Keratinocyte (primary cell): ENCODE measurements around the gene MARK1. TPM values are rescaled to one million over a fixed set of nuclear protein-coding genes. Genes with fewer than 3 reads are reported as not detected.

Source experiments
- DNase-seq: peaks from one replicate; pipeline ENCODE4 v3.0.0-alpha.2; 2011; ENCODE audit warnings: low read depth, missing footprints, low spot score
- FAIRE-seq: peaks from 2 replicates; lab custom pipeline; 2011; peaks lifted over from hg19 to GRCh38; lab: Jason Lieb, UNC
- H2AFZ ChIP-seq: 2 replicates; pipeline ENCODE4 v1.6.0; 2012; ENCODE audit warnings: low read length, control low read depth, inconsistent platforms; ENCODE audit not compliant: control insufficient read depth
- H3K27ac ChIP-seq: 2 replicates; pipeline ENCODE4 v1.5.1; 2011; ENCODE audit warnings: low read length; ENCODE audit not compliant: control insufficient read depth, insufficient read depth
- H3K27me3 ChIP-seq: 3 replicates; pipeline ENCODE4 v1.6.0; 2011; ENCODE audit warnings: low read length; ENCODE audit not compliant: control insufficient read depth, insufficient read depth; ENCODE audit errors: extremely low read depth
- H3K36me3 ChIP-seq, 2 experiments: 2 replicates in 1 of 2; 3 replicates in 1 of 2; pipeline ENCODE4 v1.5.1; 2011; ENCODE audit warnings: low read length in 2 of 2, mild to moderate bottlenecking in 1 of 2; ENCODE audit not compliant: control insufficient read depth in 2 of 2, insufficient read depth in 2 of 2; ENCODE audit errors: extremely low read depth in 1 of 2
- H3K4me1 ChIP-seq: 3 replicates; pipeline ENCODE4 v1.5.1; 2011; ENCODE audit warnings: low read length; ENCODE audit not compliant: control insufficient read depth, insufficient read depth; ENCODE audit errors: extremely low read depth
- H3K4me2 ChIP-seq: 3 replicates; pipeline ENCODE4 v1.6.0; 2011; ENCODE audit warnings: low read depth, low read length; ENCODE audit not compliant: control insufficient read depth, insufficient read depth; ENCODE audit errors: extremely low read depth
- H3K4me3 ChIP-seq, 3 experiments: fragments of 200-600 bp in 1 of 3; sonication (generic) in 1 of 3; 2 replicates in 2 of 3; 3 replicates in 1 of 3; pipeline ENCODE4 v1.5.1; 2011 to 2016; ENCODE audit warnings: low read length in 3 of 3, mild to moderate bottlenecking in 3 of 3, control low read depth in 2 of 3, inconsistent platforms in 1 of 3, low read depth in 1 of 3, mixed read lengths in 1 of 3, mixed run types in 1 of 3, moderate library complexity in 1 of 3; ENCODE audit not compliant: control insufficient read depth in 2 of 3, insufficient read depth in 2 of 3; ENCODE audit errors: extremely low read depth in 1 of 3
- H3K79me2 ChIP-seq: 2 replicates; pipeline ENCODE4 v1.6.0; 2012; ENCODE audit warnings: low read length; ENCODE audit not compliant: control insufficient read depth, insufficient read depth
- H3K9ac ChIP-seq: 3 replicates; pipeline ENCODE4 v1.6.0; 2011; ENCODE audit warnings: low read length; ENCODE audit not compliant: control insufficient read depth, insufficient read depth; ENCODE audit errors: extremely low read depth
- H3K9me1 ChIP-seq: 3 replicates; pipeline ENCODE4 v1.6.0; 2011; ENCODE audit warnings: low read length; ENCODE audit not compliant: control insufficient read depth, insufficient read depth; ENCODE audit errors: extremely low read depth
- H3K9me3 ChIP-seq: 2 replicates; pipeline ENCODE4 v1.5.1; 2012; ENCODE audit warnings: low read depth, low read length; ENCODE audit not compliant: control insufficient read depth
- H4K20me1 ChIP-seq: 3 replicates; pipeline ENCODE4 v1.6.0; 2011; ENCODE audit warnings: low read length; ENCODE audit not compliant: control insufficient read depth, insufficient read depth; ENCODE audit errors: extremely low read depth
- EZH2 ChIP-seq: IDR thresholded peaks from one replicate; pipeline ENCODE4 v1.6.1; 2012; ENCODE audit warnings: inconsistent platforms, mild to moderate bottlenecking, low read length, moderate library complexity
- dilution Hi-C: fragments of 300-500 bp; cut with MboI; formaldehyde crosslinking; loops from one replicate; pipeline ENCODE4 v1.7.0; 2020; ENCODE audit warnings: low sequenced_read_pairs; ENCODE audit not compliant: extremely low pct_ligation_motif_present
- polyA plus RNA-seq, 5 experiments: library from polyadenylated mRNA; depleted of rRNA in 3 of 5; stranded (reverse) in 3 of 5; stranded (forward) in 1 of 5; unstranded in 1 of 5; fragments of >200 nt; gene quantifications; 1 replicate in 1 of 5; 2 replicates in 3 of 5; 3 replicates in 1 of 5; pipeline versions ENCODE4 v1.2.1 to v1.2.3, GENCODE V29; 2011 to 2012; ENCODE audit warnings: missing spikeins in 2 of 5, low read depth in 1 of 5, low replicate concordance in 1 of 5
- TF ChIP-seq, protein P1 (sequence below), 3 experiments: IDR thresholded peaks in 1 of 3; conservative IDR thresholded peaks in 1 of 3; optimal IDR thresholded peaks in 1 of 3; 2 replicates in 2 of 3; 3 replicates in 1 of 3; pipeline versions ENCODE3 to v1.5.1; 2011; ENCODE audit warnings: low read length in 3 of 3, mild to moderate bottlenecking in 3 of 3, moderate library complexity in 2 of 3, control low read depth in 1 of 3, inconsistent platforms in 1 of 3; ENCODE audit not compliant: insufficient read depth in 2 of 3; ENCODE audit errors: extremely low read depth in 1 of 3

MARK1 gene
- polyA plus RNA-seq, 1 donor (not counting 4 experiments of a cell fraction or from before 2014, with no cell fraction given) = 8.4 TPM

DNA sequence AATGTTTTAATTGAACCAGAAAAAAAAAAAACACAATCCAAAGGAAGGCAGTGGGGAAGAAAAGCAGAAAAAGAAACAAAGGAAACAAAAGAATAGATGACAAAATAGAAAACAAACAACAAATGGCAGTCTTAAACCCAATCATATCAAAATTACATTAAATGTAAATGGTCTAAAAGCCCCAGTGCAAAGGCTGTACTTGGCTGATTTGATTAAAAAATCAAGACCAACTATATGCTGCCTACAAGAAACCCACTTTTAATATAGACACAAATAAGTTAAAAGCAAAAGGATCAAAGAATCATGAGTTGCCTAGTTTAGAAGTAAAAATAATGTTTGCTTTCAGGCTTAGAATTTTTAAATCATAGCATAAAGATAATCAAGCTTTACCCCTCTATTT lies 142.4 kb downstream of the MARK1 start:
- FAIRE-seq (no peak), DNase-seq (no peak)
- H3K79me2 ChIP-seq = no peaks in the 10 kb centered on the region
- dilution Hi-C loops = no loop called here
- no peak for TF ChIP-seq EZH2
- TF ChIP-seq, protein P1, sequence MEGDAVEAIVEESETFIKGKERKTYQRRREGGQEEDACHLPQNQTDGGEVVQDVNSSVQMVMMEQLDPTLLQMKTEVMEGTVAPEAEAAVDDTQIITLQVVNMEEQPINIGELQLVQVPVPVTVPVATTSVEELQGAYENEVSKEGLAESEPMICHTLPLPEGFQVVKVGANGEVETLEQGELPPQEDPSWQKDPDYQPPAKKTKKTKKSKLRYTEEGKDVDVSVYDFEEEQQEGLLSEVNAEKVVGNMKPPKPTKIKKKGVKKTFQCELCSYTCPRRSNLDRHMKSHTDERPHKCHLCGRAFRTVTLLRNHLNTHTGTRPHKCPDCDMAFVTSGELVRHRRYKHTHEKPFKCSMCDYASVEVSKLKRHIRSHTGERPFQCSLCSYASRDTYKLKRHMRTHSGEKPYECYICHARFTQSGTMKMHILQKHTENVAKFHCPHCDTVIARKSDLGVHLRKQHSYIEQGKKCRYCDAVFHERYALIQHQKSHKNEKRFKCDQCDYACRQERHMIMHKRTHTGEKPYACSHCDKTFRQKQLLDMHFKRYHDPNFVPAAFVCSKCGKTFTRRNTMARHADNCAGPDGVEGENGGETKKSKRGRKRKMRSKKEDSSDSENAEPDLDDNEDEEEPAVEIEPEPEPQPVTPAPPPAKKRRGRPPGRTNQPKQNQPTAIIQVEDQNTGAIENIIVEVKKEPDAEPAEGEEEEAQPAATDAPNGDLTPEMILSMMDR (optimal IDR thresholded peaks at IDR 0.05 in 1 of 3, IDR thresholded peaks at IDR 0.05 in 1 of 3, conservative IDR thresholded peaks at IDR 0.05 in 1 of 3; ENCODE audit: extremely low read depth in 1 of 3, insufficient read depth in 2 of 3, low read length in 3 of 3) = no peak
- no peaks in the 10 kb centered on the region for H3K27me3 ChIP-seq
- no peak overlapping the region for H3K4me2 ChIP-seq
- no peaks in the 10 kb centered on the region for H4K20me1 ChIP-seq
- no peak overlapping the region for H3K27ac ChIP-seq
- no peaks in the 10 kb centered on the region for H3K36me3 ChIP-seq
- H2AFZ ChIP-seq = no peak overlapping the region
- H3K9me3 ChIP-seq = no peaks in the 10 kb centered on the region
- no peak overlapping the region for H3K9ac ChIP-seq
- H3K9me1 ChIP-seq = no peaks in the 10 kb centered on the region
- H3K4me1 ChIP-seq = no peaks in the 10 kb centered on the region
- no peak overlapping the region for H3K4me3 ChIP-seq

DNA sequence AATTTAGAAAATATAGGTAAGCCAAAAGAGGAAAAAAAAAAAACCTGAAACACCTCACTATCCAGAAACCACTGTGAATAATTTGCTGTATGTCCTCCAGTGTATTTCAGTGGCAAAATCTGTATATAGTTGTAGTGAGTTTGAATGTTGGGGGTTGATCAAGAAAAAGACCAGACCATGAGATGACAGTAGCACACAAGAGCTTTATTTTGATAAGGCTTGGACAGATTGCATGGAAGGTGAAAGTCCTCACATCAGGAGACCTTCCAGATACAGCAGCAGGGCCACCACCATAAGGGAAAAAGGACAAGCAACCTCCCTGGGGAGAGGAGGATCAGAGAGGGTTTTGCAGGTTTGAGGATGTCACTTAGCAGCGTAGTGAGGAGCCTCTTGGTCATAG lies 146.0 kb downstream of the MARK1 start:
- Histone ChIP-seq H3K36me3 (no peaks in the 10 kb centered on the region), H2AFZ (no peak overlapping the region), H4K20me1 (no peaks in the 10 kb centered on the region), H3K4me2 (no peak overlapping the region), H3K4me1 (no peaks in the 10 kb centered on the region), H3K9ac (no peak overlapping the region), H3K27me3 (no peaks in the 10 kb centered on the region), H3K9me1 (no peaks in the 10 kb centered on the region), H3K9me3 (no peaks in the 10 kb centered on the region), H3K27ac (no peak overlapping the region), H3K4me3 (no peak overlapping the region), H3K79me2 (no peaks in the 10 kb centered on the region)
- TF ChIP-seq, protein P1 (optimal IDR thresholded peaks at IDR 0.05 in 1 of 3, IDR thresholded peaks at IDR 0.05 in 1 of 3, conservative IDR thresholded peaks at IDR 0.05 in 1 of 3; ENCODE audit: extremely low read depth in 1 of 3, insufficient read depth in 2 of 3, low read length in 3 of 3) = no peak
- no peak for TF ChIP-seq EZH2
- dilution Hi-C loops = no loop called here
- FAIRE-seq (no peak), DNase-seq (no peak)
